MM.1S (cell line): ENCODE measurements around the gene GRIK1.

Source experiments
- DNase-seq: peaks from one replicate; pipeline ENCODE4 v3.0.0-alpha.2; 2015
- H2AFZ ChIP-seq: fragments of 300-600 bp; sonication (generic); 2 replicates; pipeline ENCODE4 v1.6.0; 2016; ENCODE audit warnings: antibody characterized with exemption, low read length
- H3F3A ChIP-seq: fragments of 300-600 bp; sonication (generic); 2 replicates; pipeline ENCODE4 v1.6.1; 2016; ENCODE audit warnings: mild to moderate bottlenecking, antibody characterized with exemption, low read length, moderate library complexity, mixed read lengths; ENCODE audit not compliant: insufficient read depth
- H3K27ac ChIP-seq: fragments of 300-600 bp; sonication (generic); 2 replicates; pipeline ENCODE4 v1.5.1; 2016; ENCODE audit warnings: mild to moderate bottlenecking, low read length
- H3K27me3 ChIP-seq: fragments of 300-600 bp; sonication (generic); replicated peaks from 2 replicates; pipeline ENCODE4 v1.6.0; 2016; ENCODE audit warnings: low read length; ENCODE audit not compliant: insufficient read depth
- H3K36me3 ChIP-seq: fragments of 300-600 bp; sonication (generic); replicated peaks from 2 replicates; pipeline ENCODE4 v1.6.1; 2016; ENCODE audit warnings: mild to moderate bottlenecking, low read length, mixed read lengths; ENCODE audit not compliant: insufficient read depth
- H3K4me1 ChIP-seq: fragments of 300-600 bp; sonication (generic); 2 replicates; pipeline ENCODE4 v1.6.1; 2016; ENCODE audit warnings: low read length, mixed read lengths
- H3K4me2 ChIP-seq: fragments of 300-600 bp; sonication (generic); 2 replicates; pipeline ENCODE4 v1.6.0; 2016; ENCODE audit warnings: low read depth, low read length
- H3K4me3 ChIP-seq: fragments of 300-600 bp; sonication (generic); 2 replicates; pipeline ENCODE4 v1.5.1; 2016; ENCODE audit warnings: low read length, mixed read lengths
- H3K79me2 ChIP-seq: fragments of 300-600 bp; sonication (generic); 2 replicates; pipeline ENCODE4 v1.6.1; 2016; ENCODE audit warnings: mixed run types, low read length, mixed read lengths
- H3K9ac ChIP-seq: fragments of 300-600 bp; sonication (generic); 2 replicates; pipeline ENCODE4 v1.6.1; 2016; ENCODE audit warnings: low read length, mixed read lengths
- H3K9me2 ChIP-seq: fragments of 300-600 bp; sonication (generic); replicated peaks from 2 replicates; pipeline ENCODE4 v1.6.1; 2016; ENCODE audit warnings: mild to moderate bottlenecking, low read length, mixed read lengths; ENCODE audit not compliant: insufficient read depth
- H3K9me3 ChIP-seq: fragments of 300-600 bp; sonication (generic); replicated peaks from 2 replicates; pipeline ENCODE4 v1.6.1; 2016; ENCODE audit warnings: mild to moderate bottlenecking, low read length, mixed read lengths; ENCODE audit not compliant: insufficient read depth
- H4K20me1 ChIP-seq: fragments of 300-600 bp; sonication (generic); 2 replicates; pipeline ENCODE4 v1.6.1; 2016; ENCODE audit warnings: mild to moderate bottlenecking, low read length, moderate library complexity, mixed read lengths; ENCODE audit not compliant: insufficient read depth
- EZH2 ChIP-seq: fragments of 300-600 bp; sonication (generic); optimal IDR thresholded peaks from 2 replicates; pipeline ENCODE3; 2017; ENCODE audit warnings: low read depth, mild to moderate bottlenecking, antibody characterized with exemption, low read length, mixed read lengths
- EZH2phosphoT487 ChIP-seq: fragments of 300-600 bp; sonication (generic); IDR thresholded peaks from 2 replicates; pipeline ENCODE4 v1.6.1; 2018; ENCODE audit warnings: antibody characterized with exemption, low read length
- TF ChIP-seq, protein P1 (sequence below): fragments of 300-600 bp; sonication (generic); IDR thresholded peaks from 2 replicates; pipeline ENCODE4 v1.5.1; 2016; ENCODE audit warnings: antibody characterized with exemption, low read length, mixed read lengths

GRIK1 gene

DNA sequence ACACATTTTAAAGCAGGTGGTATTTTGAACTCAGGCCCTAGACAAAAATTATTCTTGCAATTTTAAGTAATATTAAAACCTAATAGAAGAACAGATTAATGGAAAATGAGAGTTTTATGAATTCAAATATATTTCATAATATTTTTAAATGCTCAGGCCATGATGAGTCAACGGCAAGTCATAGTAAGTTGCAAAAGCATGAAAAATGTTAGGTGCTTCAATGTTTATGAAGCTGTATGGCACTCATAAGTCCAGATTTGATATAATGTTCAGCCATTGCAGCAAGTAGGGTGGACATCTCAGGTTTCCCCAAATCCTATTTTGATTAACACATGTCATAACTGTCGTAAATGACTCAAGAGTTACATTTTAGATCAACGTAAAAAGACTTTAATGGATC, 112.6 kb downstream of the GRIK1 start:
- Histone ChIP-seq H3K27me3 (no peaks in the 10 kb centered on the region), H3K27ac (no peak overlapping the region), H3K9me3 (no peaks in the 10 kb centered on the region), H3K4me3 (no peak overlapping the region), H3K36me3 (no peaks in the 10 kb centered on the region), H2AFZ (no peak overlapping the region), H3F3A (no peaks in the 10 kb centered on the region), H3K79me2 (no peaks in the 10 kb centered on the region), H3K9ac (no peak overlapping the region), H3K4me1 (no peaks in the 10 kb centered on the region), H3K9me2 (no peaks in the 10 kb centered on the region), H4K20me1 (no peaks in the 10 kb centered on the region), H3K4me2 (no peak overlapping the region)
- DNase-seq, result no peak
- TF ChIP-seq EZH2 (no peak), EZH2phosphoT487 (no peak)
- TF ChIP-seq, protein P1, sequence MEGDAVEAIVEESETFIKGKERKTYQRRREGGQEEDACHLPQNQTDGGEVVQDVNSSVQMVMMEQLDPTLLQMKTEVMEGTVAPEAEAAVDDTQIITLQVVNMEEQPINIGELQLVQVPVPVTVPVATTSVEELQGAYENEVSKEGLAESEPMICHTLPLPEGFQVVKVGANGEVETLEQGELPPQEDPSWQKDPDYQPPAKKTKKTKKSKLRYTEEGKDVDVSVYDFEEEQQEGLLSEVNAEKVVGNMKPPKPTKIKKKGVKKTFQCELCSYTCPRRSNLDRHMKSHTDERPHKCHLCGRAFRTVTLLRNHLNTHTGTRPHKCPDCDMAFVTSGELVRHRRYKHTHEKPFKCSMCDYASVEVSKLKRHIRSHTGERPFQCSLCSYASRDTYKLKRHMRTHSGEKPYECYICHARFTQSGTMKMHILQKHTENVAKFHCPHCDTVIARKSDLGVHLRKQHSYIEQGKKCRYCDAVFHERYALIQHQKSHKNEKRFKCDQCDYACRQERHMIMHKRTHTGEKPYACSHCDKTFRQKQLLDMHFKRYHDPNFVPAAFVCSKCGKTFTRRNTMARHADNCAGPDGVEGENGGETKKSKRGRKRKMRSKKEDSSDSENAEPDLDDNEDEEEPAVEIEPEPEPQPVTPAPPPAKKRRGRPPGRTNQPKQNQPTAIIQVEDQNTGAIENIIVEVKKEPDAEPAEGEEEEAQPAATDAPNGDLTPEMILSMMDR, result no peak

DNA sequence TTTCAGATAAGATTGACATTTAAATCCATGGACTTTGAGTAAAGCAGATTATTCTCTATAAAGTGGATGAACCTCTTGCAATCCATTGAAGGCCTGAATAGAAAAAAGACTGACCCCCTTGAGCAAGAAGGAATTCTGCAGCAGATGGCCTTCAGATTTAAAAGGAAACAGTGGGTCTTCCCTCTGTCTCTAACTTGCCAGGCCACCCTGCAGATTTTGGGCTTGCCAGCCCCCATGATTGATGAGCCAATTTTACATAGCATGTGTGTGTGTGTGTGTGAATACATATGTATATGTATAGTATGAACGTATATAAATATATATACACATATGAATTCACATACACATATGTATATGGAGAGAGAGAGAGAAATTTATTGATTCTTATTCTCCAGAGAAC, 113.4 kb downstream of the GRIK1 start:
- no peak overlapping the region for H3K4me3 ChIP-seq
- H3K4me1 ChIP-seq, result no peaks in the 10 kb centered on the region
- no peaks in the 10 kb centered on the region for H3K36me3 ChIP-seq
- no peaks in the 10 kb centered on the region for H3K9me2 ChIP-seq
- H3K9me3 ChIP-seq, result no peaks in the 10 kb centered on the region
- H3K27me3 ChIP-seq, result no peaks in the 10 kb centered on the region
- no peaks in the 10 kb centered on the region for H3K79me2 ChIP-seq
- no peak overlapping the region for H3K27ac ChIP-seq
- no peak for DNase-seq
- H4K20me1 ChIP-seq, result no peaks in the 10 kb centered on the region
- H3F3A ChIP-seq, result no peaks in the 10 kb centered on the region
- no peak overlapping the region for H2AFZ ChIP-seq
- TF ChIP-seq EZH2phosphoT487 (no peak), EZH2 (no peak)
- TF ChIP-seq, protein P1, result no peak
- H3K4me2 ChIP-seq, result no peak overlapping the region
- no peak overlapping the region for H3K9ac ChIP-seq

DNA sequence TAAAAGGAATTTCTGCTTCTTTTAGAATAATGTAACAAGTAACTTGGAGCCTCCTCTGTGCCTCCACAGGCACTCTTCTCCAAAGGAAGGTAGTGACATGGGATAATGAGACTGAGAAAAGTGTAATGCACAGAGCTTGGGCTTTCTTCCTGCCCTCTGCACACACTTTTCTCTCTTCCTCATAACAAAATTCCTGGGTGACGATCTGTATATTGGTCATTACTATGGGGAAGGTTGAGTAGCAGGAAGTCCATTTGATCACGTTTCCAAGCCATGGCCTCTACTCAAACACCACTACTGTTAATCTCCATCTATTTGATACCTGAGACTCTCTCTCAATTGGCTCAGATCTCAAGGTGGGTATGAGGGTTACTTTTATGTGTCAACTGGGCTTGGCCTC, 113.9 kb downstream of the GRIK1 start:
- Histone ChIP-seq H3K9me3 (no peaks in the 10 kb centered on the region), H3K27me3 (no peaks in the 10 kb centered on the region), H3K4me1 (no peaks in the 10 kb centered on the region), H4K20me1 (no peaks in the 10 kb centered on the region), H2AFZ (no peak overlapping the region), H3K79me2 (no peaks in the 10 kb centered on the region), H3F3A (no peaks in the 10 kb centered on the region), H3K9ac (no peak overlapping the region), H3K4me2 (no peak overlapping the region), H3K36me3 (no peaks in the 10 kb centered on the region), H3K4me3 (no peak overlapping the region), H3K9me2 (no peaks in the 10 kb centered on the region), H3K27ac (no peak overlapping the region)
- DNase-seq, result no peak
- TF ChIP-seq, protein P1, result no peak
- TF ChIP-seq EZH2phosphoT487 (no peak), EZH2 (no peak)

DNA sequence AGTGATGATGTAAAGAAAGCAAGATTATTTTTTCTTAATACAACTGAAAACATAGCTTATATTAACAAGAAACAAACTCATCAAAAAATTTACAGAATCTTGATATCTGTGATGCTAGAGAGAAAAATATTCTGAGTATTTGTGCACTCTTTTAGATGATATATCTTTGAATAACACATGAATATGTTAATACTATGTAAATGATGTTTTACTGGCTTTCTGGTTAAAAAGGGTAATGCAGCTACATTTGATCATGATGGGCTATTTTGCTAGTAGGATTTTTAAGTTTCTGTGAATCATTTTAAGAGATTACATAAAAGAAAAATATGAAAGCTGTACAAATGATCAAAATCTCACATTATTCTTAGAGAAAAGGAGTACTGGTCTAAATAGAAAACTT, 114.5 kb downstream of the GRIK1 start:
- no peak overlapping the region for H3K27ac ChIP-seq
- no peak overlapping the region for H3K4me3 ChIP-seq
- H3K9ac ChIP-seq, result no peak overlapping the region
- H3F3A ChIP-seq, result no peaks in the 10 kb centered on the region
- DNase-seq, result no peak
- H4K20me1 ChIP-seq, result no peaks in the 10 kb centered on the region
- no peaks in the 10 kb centered on the region for H3K36me3 ChIP-seq
- no peaks in the 10 kb centered on the region for H3K9me2 ChIP-seq
- H3K79me2 ChIP-seq, result no peaks in the 10 kb centered on the region
- TF ChIP-seq, protein P1, result no peak
- TF ChIP-seq EZH2phosphoT487 (no peak), EZH2 (no peak)
- H3K4me1 ChIP-seq, result no peaks in the 10 kb centered on the region
- no peak overlapping the region for H3K4me2 ChIP-seq
- no peak overlapping the region for H2AFZ ChIP-seq
- no peaks in the 10 kb centered on the region for H3K9me3 ChIP-seq
- H3K27me3 ChIP-seq, result no peaks in the 10 kb centered on the region
